ENCODE measurements around the gene IFT27.

DNA sequence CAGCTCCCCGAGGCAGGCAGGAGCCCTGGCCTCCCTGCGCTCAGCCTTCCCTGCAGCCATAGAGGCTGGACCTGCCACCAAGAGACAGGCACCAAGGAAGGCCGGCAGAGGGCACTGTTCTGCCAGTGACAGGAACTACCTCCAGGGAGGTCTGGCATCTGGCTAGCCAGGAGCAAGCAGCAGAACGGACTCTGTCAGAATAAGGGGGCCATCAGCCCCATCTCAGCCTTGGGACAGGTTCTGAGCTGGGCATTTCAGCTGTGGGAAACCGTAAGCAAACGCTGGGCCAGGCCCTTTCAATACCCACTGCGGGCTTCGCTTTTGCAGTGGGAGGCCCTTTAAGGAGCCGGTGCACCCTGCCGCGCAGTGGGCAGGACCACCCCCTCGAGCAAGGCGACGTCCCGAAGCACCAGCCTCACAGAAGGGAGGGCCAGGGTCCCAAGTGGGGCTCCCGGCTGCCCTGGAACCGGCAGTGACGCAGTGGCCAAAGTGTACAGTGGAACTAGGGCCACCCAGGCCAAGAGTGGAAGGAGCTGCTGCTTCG, 18.2 kb downstream of the IFT27 start:
- TF ChIP-seq, protein P1, sequence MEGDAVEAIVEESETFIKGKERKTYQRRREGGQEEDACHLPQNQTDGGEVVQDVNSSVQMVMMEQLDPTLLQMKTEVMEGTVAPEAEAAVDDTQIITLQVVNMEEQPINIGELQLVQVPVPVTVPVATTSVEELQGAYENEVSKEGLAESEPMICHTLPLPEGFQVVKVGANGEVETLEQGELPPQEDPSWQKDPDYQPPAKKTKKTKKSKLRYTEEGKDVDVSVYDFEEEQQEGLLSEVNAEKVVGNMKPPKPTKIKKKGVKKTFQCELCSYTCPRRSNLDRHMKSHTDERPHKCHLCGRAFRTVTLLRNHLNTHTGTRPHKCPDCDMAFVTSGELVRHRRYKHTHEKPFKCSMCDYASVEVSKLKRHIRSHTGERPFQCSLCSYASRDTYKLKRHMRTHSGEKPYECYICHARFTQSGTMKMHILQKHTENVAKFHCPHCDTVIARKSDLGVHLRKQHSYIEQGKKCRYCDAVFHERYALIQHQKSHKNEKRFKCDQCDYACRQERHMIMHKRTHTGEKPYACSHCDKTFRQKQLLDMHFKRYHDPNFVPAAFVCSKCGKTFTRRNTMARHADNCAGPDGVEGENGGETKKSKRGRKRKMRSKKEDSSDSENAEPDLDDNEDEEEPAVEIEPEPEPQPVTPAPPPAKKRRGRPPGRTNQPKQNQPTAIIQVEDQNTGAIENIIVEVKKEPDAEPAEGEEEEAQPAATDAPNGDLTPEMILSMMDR (conservative IDR thresholded peaks at IDR 0.05) = peak; percentile 97
- TF ChIP-seq EZH2 (IDR thresholded peaks at IDR 0.05; ENCODE audit: low read depth) = no peak
